PC-9 (cell line): ENCODE data around the gene STRN3. TPM values are rescaled to one million over a fixed set of nuclear protein-coding genes. Genes with fewer than 3 reads are reported as not detected.
"Not testable (repeated sequence)": the region's sequence is repeated elsewhere in the genome, so short reads cannot be mapped to it uniquely, and the experiment has no call there.

Experiments used
- BruUV-seq: library from RNA; stranded (reverse); fragments of 400-500 nt; replicated peaks from 2 replicates; lab custom pipeline; 2021; lab: Mats Ljungman, UMichigan
- CTCF ChIA-PET: fragments of 300-600 bp; sonication (Branson Sonifier 250); formaldehyde crosslinking; loops from one replicate; lab custom pipeline; 2022; ENCODE audit warnings: antibody characterized with exemption; lab: Charles Lee
- POLR2A ChIA-PET: fragments of 300-600 bp; sonication (Branson Sonifier 250); formaldehyde crosslinking; loops from one replicate; lab custom pipeline; 2022; ENCODE audit warnings: antibody characterized with exemption; ENCODE audit not compliant: unreplicated experiment; lab: Charles Lee
- DNase-seq, 2 experiments: peaks; one replicate each; pipeline versions ENCODE4 v3.0.0 to v3.0.0-alpha.2; 2015 to 2022; ENCODE audit warnings: mixed read lengths in 1 of 2
- H2AFZ ChIP-seq: fragments of 200-600 bp; sonication (generic); 2 replicates; pipeline ENCODE4 v1.8.1; 2017; ENCODE audit warnings: antibody characterized with exemption
- H3F3A ChIP-seq: fragments of 200-600 bp; sonication (generic); 2 replicates; pipeline ENCODE4 v1.8.1; 2017; ENCODE audit warnings: antibody characterized with exemption, mild to moderate bottlenecking, low read depth; ENCODE audit not compliant: insufficient read depth
- H3K27ac ChIP-seq: fragments of 200-600 bp; sonication (generic); 2 replicates; pipeline ENCODE4 v1.6.1; 2016; ENCODE audit warnings: mixed run types
- H3K27me3 ChIP-seq: fragments of 200-600 bp; sonication (generic); 2 replicates; pipeline ENCODE4 v1.6.1; 2016; ENCODE audit warnings: low read depth, mixed run types; ENCODE audit not compliant: insufficient read depth
- H3K36me3 ChIP-seq: fragments of 200-600 bp; sonication (generic); 2 replicates; pipeline ENCODE4 v1.6.1; 2016; ENCODE audit warnings: low read depth, mixed run types
- H3K4me1 ChIP-seq: fragments of 200-600 bp; sonication (generic); replicated peaks from 2 replicates; pipeline ENCODE4 v1.6.1; 2016; ENCODE audit warnings: mixed run types; ENCODE audit not compliant: insufficient read depth
- H3K4me2 ChIP-seq: fragments of 200-600 bp; sonication (generic); 2 replicates; pipeline ENCODE4 v1.6.1; 2017; ENCODE audit warnings: mixed run types
- H3K4me3 ChIP-seq: fragments of 200-600 bp; sonication (generic); 2 replicates; pipeline ENCODE4 v1.6.1; 2016; ENCODE audit warnings: mixed run types
- H3K79me2 ChIP-seq: fragments of 200-600 bp; sonication (generic); 2 replicates; pipeline ENCODE4 v1.6.1; 2017; ENCODE audit warnings: low read depth, mixed run types
- H3K9me2 ChIP-seq: fragments of 200-600 bp; sonication (generic); 2 replicates; pipeline ENCODE4 v1.8.1; 2017; ENCODE audit warnings: mild to moderate bottlenecking; ENCODE audit not compliant: insufficient read depth
- H3K9me3 ChIP-seq: fragments of 200-600 bp; sonication (generic); 2 replicates; pipeline ENCODE4 v1.8.1; 2016; ENCODE audit warnings: low read depth; ENCODE audit not compliant: insufficient read depth
- H4K20me1 ChIP-seq: fragments of 200-600 bp; sonication (generic); 2 replicates; pipeline ENCODE4 v1.8.1; 2017; ENCODE audit not compliant: insufficient read depth
- CTCF ChIP-seq: fragments of 200-600 bp; sonication (generic); conservative IDR thresholded peaks from 2 replicates; pipeline ENCODE4 v1.6.1; 2017; ENCODE audit warnings: mixed run types, antibody characterized with exemption, mild to moderate bottlenecking, moderate library complexity
- EZH2 ChIP-seq: fragments of 200-600 bp; sonication (generic); IDR thresholded peaks from 2 replicates; pipeline ENCODE4 v1.8.0; 2017; ENCODE audit warnings: antibody characterized with exemption, low read depth
- intact Hi-C: fragments of 100-400 bp; cut with micrococcal nuclease; formaldehyde crosslinking; loops from one replicate; pipeline ENCODE4 v1.10.0; 2022; ENCODE audit not compliant: unreplicated experiment
- total RNA-seq: library from RNA; stranded (reverse); gene quantifications from 2 replicates; pipeline ENCODE4 v1.2.3, GENCODE V29; 2021

Gene STRN3
- total RNA-seq, 1 experiment from 2014 or later = 18.1 TPM

- intact Hi-C loops = no loop called here
- Histone ChIP-seq H3F3A (peaks cover 3% of the 10 kb centered on the region; the same call in 1 of the 2 replicates), H3K9me2 (no peaks in the 10 kb centered on the region), H3K36me3 (0 out of 2 replicates have a peak, but pooled peaks cover 3% of the 10 kb centered on the region), H3K4me2 (no peak overlapping the region), H3K4me1 (no peaks in the 10 kb centered on the region), H3K9me3 (no peaks in the 10 kb centered on the region), H3K27ac (no peak overlapping the region), H3K79me2 (peaks cover 43% of the 10 kb centered on the region), H3K4me3 (no peak overlapping the region), H2AFZ (no peak overlapping the region), H3K27me3 (no peaks in the 10 kb centered on the region), H4K20me1 (peaks cover 4% of the 10 kb centered on the region; the same call in 1 of the 2 replicates)
- TF ChIP-seq EZH2 (no peak), CTCF (no peak)
- BruUV-seq = no TSS peak
- CTCF ChIA-PET = no interaction called here
- POLR2A ChIA-PET = no interaction called here
- no peak for DNase-seq
Measured at GRCh38 chr14:30966415-30967363, 59.5 kb downstream of the STRN3 start.

DNA sequence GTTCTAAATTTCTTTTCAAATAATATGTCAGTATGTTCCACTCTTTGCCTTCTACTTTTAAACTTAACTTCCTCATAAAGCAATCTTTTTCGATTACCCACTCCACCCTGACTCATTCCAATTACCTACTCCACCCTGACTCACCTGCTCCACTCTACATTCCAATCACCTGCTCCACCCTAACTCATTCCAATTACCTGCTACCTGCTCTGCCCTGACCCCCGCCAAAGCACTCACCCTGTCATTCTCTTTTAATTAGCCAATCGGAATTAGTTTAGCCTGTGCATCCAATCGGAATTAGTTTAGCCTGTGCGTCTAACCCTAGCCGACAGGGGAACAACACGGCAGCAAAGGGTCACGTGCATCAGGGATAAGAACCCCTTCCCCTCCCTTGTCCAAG lies 60.3 kb downstream of the STRN3 start:
- H4K20me1 ChIP-seq, H2AFZ ChIP-seq, H3K4me2 ChIP-seq, intact Hi-C loops, H3F3A ChIP-seq, H3K27me3 ChIP-seq, DNase-seq, CTCF ChIA-PET, POLR2A ChIA-PET, H3K4me3 ChIP-seq, H3K27ac ChIP-seq, H3K4me1 ChIP-seq, H3K36me3 ChIP-seq, H3K9me3 ChIP-seq, H3K9me2 ChIP-seq, BruUV-seq: not testable (repeated sequence)
- peaks cover 45% of the 10 kb centered on the region for H3K79me2 ChIP-seq

DNA sequence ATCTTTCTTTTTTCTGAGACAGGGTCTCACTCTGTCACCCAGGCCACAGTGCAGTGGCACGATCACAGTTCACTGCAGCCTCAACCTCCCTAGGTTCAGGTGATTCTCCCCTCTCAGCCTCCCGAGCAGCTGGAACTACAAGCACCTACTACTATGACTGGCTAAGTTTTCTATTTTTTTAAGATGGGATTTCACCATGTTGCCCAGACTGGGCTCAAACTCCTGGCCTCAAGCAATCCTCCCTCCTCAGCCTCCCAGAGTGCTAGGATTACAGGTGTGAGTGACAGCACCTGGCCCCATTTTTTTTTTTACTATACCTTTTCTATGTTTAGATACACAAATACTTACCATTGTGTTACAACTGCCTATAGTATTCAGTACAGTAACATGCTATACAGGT lies 63.6 kb downstream of the STRN3 start:
- H3K9me3 ChIP-seq, H3K4me1 ChIP-seq, H3K27ac ChIP-seq, H2AFZ ChIP-seq, H3K36me3 ChIP-seq, intact Hi-C loops, H3K4me3 ChIP-seq, H3K27me3 ChIP-seq, BruUV-seq, CTCF ChIA-PET, H3F3A ChIP-seq, H4K20me1 ChIP-seq, H3K4me2 ChIP-seq, H3K9me2 ChIP-seq, DNase-seq: not testable (repeated sequence)
- peaks cover 53% of the 10 kb centered on the region for H3K79me2 ChIP-seq
- POLR2A ChIA-PET = interaction anchor here (0.6 kb wide), 1 partner anchor 12 kb away, joined by 7 read pairs; no protein-coding TSS in a partner anchor

DNA sequence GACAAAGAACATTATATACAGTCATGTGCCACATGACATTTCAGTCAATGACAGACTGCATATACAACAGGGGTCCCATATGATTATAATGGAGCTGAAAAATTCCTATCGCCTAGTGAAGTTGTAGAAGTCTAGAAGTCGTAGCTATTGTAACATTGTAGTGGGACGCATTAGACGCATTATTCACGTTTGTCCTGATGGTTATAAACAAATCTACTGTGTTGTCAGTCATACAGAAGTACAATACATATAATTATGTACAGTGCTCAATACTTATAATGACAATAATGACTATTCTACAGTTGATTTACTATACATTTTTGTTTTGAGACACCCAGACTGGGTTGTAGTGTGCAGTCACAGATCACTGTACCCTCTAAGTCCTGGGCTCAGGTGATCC lies 64.8 kb downstream of the STRN3 start:
- Histone ChIP-seq H3K4me3 (no peak overlapping the region), H3K4me1 (no peaks in the 10 kb centered on the region), H3F3A (peaks cover 3% of the 10 kb centered on the region; the same call in 1 of the 2 replicates), H3K27ac (no peak overlapping the region), H3K36me3 (0 out of 2 replicates have a peak, but pooled peaks cover 3% of the 10 kb centered on the region), H2AFZ (no peak overlapping the region), H4K20me1 (peaks cover 4% of the 10 kb centered on the region; the same call in 1 of the 2 replicates), H3K9me3 (no peaks in the 10 kb centered on the region), H3K79me2 (peaks cover 53% of the 10 kb centered on the region), H3K9me2 (no peaks in the 10 kb centered on the region), H3K27me3 (no peaks in the 10 kb centered on the region), H3K4me2 (no peak overlapping the region)
- DNase-seq = no peak
- TF ChIP-seq EZH2 (no peak), CTCF (no peak)
- POLR2A ChIA-PET = no interaction called here
- no TSS peak for BruUV-seq
- intact Hi-C loops = no loop called here
- CTCF ChIA-PET = interaction anchor here (0.6 kb wide), 1 partner anchor 59 kb away, joined by 4 read pairs; no protein-coding TSS in a partner anchor
